ENCODE results near the gene MAK. TPM values are rescaled to one million over a fixed set of nuclear protein-coding genes. Genes with fewer than 3 reads are reported as not detected.

Gene MAK
- total RNA-seq, 4 donors from 2014 or later = 0.04 to 0.19 TPM; not detected in 2

DNA sequence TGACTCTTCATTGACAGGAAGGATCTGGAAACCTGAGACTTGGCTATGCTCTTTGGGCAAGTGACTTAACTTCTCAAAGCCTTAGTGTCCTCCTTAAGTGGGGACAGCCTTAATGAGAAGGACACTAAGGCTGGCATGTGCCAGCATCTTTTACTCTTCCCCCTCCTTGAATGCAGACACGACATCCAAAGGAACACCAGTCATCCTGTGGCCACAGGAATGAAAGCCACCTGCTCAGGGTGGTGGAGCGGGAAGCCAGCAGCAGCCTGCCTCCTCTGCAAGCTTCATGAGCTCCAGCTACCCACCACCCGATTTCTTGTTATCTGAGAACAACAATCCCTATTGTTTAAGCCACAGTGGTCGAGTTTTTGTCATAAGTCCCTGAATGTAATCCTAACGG is 46.2 kb downstream of the MAK start:
- WGBS, 2 donors = 73% methylated on average over 5 of the region's 5 CpGs
- intact Hi-C loops (cut with DNase I) = no loop called here

DNA sequence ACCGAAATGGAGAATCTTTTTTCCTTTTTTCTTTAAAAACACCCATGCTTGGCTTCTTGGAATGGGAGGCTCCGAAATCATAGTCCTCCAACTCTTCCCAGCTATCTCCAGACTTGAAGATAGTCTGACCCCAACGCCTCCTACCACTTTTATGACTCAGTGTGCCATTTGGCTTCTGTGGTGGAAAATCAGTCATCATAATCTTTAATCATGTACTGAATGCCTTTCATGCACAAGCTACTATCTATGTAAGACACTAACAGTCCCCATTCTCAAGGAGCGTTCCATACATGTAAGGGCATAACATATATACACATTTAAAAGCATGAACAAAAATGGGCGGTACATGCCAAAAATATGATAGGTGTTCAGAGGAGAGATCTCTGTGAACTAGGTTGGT is 46.7 kb downstream of the MAK start:
- no peaks in the 10 kb centered on the region for H3K9me3 ChIP-seq
- intact Hi-C loops (cut with DNase I) = no loop called here
- TF ChIP-seq, protein P1, sequence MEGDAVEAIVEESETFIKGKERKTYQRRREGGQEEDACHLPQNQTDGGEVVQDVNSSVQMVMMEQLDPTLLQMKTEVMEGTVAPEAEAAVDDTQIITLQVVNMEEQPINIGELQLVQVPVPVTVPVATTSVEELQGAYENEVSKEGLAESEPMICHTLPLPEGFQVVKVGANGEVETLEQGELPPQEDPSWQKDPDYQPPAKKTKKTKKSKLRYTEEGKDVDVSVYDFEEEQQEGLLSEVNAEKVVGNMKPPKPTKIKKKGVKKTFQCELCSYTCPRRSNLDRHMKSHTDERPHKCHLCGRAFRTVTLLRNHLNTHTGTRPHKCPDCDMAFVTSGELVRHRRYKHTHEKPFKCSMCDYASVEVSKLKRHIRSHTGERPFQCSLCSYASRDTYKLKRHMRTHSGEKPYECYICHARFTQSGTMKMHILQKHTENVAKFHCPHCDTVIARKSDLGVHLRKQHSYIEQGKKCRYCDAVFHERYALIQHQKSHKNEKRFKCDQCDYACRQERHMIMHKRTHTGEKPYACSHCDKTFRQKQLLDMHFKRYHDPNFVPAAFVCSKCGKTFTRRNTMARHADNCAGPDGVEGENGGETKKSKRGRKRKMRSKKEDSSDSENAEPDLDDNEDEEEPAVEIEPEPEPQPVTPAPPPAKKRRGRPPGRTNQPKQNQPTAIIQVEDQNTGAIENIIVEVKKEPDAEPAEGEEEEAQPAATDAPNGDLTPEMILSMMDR (IDR thresholded peaks at IDR 0.05) = no peak
- no peak for TF ChIP-seq POLR2A (IDR thresholded peaks at IDR 0.05)
- H3K27ac ChIP-seq = no peak overlapping the region
- no peak for DNase-seq
- peaks cover 0 to 23% (median 0%) of the 10 kb centered on the region in 3 donors for H3K36me3 ChIP-seq
- 86 to 95% methylated on average over 5 of the region's 5 CpGs for WGBS, 2 donors
- no peaks in the 10 kb centered on the region for H3K27me3 ChIP-seq
- H3K4me1 ChIP-seq = no peaks in the 10 kb centered on the region
- H3K4me3 ChIP-seq = no peak overlapping the region

More for the DNA sequence above, 46.2 kb downstream of the MAK start:
- Histone ChIP-seq H3K4me3 (no peak overlapping the region), H3K27ac (no peak overlapping the region), H3K9me3 (no peaks in the 10 kb centered on the region), H3K36me3 (peaks cover 0 to 23% (median 0%) of the 10 kb centered on the region in 3 donors), H3K4me1 (no peaks in the 10 kb centered on the region), H3K27me3 (no peaks in the 10 kb centered on the region)
- TF ChIP-seq, protein P1 (IDR thresholded peaks at IDR 0.05) = no peak
- no peak for TF ChIP-seq POLR2A (IDR thresholded peaks at IDR 0.05)
- no peak for DNase-seq

DNA sequence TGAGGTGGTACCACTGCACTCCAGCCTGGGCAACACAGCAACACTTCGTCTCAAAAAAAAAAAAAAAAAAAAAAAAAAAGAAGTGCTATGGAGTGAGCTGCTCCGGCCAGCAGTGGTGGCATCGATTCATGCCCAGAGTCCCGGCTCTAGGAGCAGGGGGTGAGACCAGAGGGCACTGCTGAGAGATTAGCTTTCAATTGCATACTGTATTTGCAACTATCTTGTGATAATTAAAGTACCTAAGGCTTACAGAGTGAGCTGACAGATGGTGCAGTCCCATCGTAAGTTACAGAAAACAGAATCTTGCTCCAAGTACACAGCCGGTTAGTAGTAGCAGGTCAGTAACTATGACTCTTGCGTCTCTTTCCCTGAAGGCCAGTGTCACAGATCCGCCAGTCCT is 59.3 kb downstream of the MAK start:
- DNase-seq = no peak
- H3K27ac ChIP-seq = no peak overlapping the region
- H3K36me3 ChIP-seq = peaks cover 0 to 46% (median 0%) of the 10 kb centered on the region in 3 donors
- no peak overlapping the region for H3K4me3 ChIP-seq
- WGBS, 2 donors = 88 to 92% methylated on average over 7 of the region's 8 CpGs
- H3K27me3 ChIP-seq = no peaks in the 10 kb centered on the region
- no peaks in the 10 kb centered on the region for H3K9me3 ChIP-seq
- H3K4me1 ChIP-seq = no peaks in the 10 kb centered on the region
- TF ChIP-seq, protein P1 (IDR thresholded peaks at IDR 0.05) = no peak
- TF ChIP-seq POLR2A (IDR thresholded peaks at IDR 0.05) = no peak
- intact Hi-C loops (cut with DNase I) = no loop called here

- Histone ChIP-seq H3K36me3 (peaks cover 0 to 39% (median 0%) of the 10 kb centered on the region in 3 donors), H3K27me3 (no peaks in the 10 kb centered on the region), H3K9me3 (no peaks in the 10 kb centered on the region), H3K4me1 (no peaks in the 10 kb centered on the region), H3K4me3 (no peak overlapping the region), H3K27ac (no peak overlapping the region)
- 84 to 95% methylated on average over 3 of the region's 3 CpGs for WGBS, 2 donors
- no peak for TF ChIP-seq POLR2A (IDR thresholded peaks at IDR 0.05)
- TF ChIP-seq, protein P1 (IDR thresholded peaks at IDR 0.05) = no peak
- no peak for DNase-seq
- intact Hi-C loops (cut with DNase I) = no loop called here
These were observed 60.1 kb downstream of the MAK start for GRCh38 chr6:10778230-10778629.

DNA sequence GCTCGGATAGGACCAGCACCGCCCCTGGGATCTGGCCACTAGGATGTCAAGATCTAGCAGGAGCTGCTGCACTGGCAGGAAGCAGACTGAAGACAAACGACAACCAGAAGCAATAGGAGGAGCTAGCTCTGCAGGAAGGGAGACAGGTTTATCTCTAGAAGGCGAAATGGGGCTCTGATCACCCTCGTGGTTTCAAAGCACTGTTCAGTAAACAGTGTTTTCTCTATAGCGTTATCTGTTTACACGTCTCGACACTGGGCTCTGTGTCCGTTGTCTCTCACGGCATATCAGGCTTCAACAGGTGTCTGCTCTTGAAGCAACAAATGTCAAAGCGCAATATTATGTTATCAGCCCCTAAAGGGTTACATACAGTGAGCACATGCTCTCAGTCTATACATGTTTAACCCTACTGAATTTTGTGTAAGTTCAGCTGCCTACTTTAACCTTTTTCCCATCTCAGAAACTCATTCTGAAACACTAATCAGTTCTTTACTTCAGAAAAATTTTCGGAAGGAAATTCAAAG is 66.9 kb downstream of the MAK start:
- 72 to 74% methylated on average over 12 of the region's 12 CpGs for WGBS, 2 donors
- DNase-seq = no peak
- no peaks in the 10 kb centered on the region for H3K4me1 ChIP-seq
- TF ChIP-seq POLR2A (IDR thresholded peaks at IDR 0.05) = no peak
- TF ChIP-seq, protein P1 (IDR thresholded peaks at IDR 0.05) = no peak
- H3K27me3 ChIP-seq = no peaks in the 10 kb centered on the region
- intact Hi-C loops (cut with DNase I) = no loop called here
- H3K4me3 ChIP-seq = no peak overlapping the region
- H3K36me3 ChIP-seq = peaks cover 0 to 49% (median 0%) of the 10 kb centered on the region in 3 donors
- no peaks in the 10 kb centered on the region for H3K9me3 ChIP-seq
- H3K27ac ChIP-seq = no peak overlapping the region

All from esophagus squamous epithelium (tissue), 5 donors.